ENCODE data around the gene TSC22D2. TPM values are rescaled to one million over a fixed set of nuclear protein-coding genes. Genes with fewer than 3 reads are reported as not detected.

TSC22D2 gene
- total RNA-seq, 1 donor from 2014 or later, result 29.2 TPM

- no peak for DNase-seq
- Histone ChIP-seq H3K36me3 (no peaks in the 10 kb centered on the region), H3K9me3 (no peaks in the 10 kb centered on the region), H3K27ac (no peak overlapping the region), H3K4me1 (peaks cover 27% of the 10 kb centered on the region), H3K4me3 (peak overlapping the region; percentile 88), H3K27me3 (no peaks in the 10 kb centered on the region)
- intact Hi-C loops (cut with DNase I), result loop anchor here (10.0 kb wide), 1 partner anchor 83 kb away; no protein-coding TSS in a partner anchor
- TF ChIP-seq CTCF (IDR thresholded peaks at IDR 0.05), result no peak
- no peak for ATAC-seq
These were observed 3.4 kb downstream of the TSC22D2 start for GRCh38 chr3:150411546-150411945.

- H3K36me3 ChIP-seq, result no peaks in the 10 kb centered on the region
- no peak for ATAC-seq
- TF ChIP-seq CTCF (IDR thresholded peaks at IDR 0.05), result no peak
- H3K27ac ChIP-seq, result no peak overlapping the region
- intact Hi-C loops (cut with DNase I), result loop anchor here (10.0 kb wide), 1 partner anchor 83 kb away; no protein-coding TSS in a partner anchor
- no peak for DNase-seq
- no peaks in the 10 kb centered on the region for H3K27me3 ChIP-seq
- H3K4me1 ChIP-seq, result peaks cover 26% of the 10 kb centered on the region
- H3K9me3 ChIP-seq, result no peaks in the 10 kb centered on the region
- H3K4me3 ChIP-seq, result peak overlapping the region; percentile 88
These were observed 3.9 kb downstream of the TSC22D2 start for GRCh38 chr3:150411976-150412375.

GRCh38 chr3:150412561-150413231, 4.6 kb downstream of the TSC22D2 start:
- H3K4me3 ChIP-seq, result peak overlapping the region; percentile 88
- H3K27ac ChIP-seq, result no peak overlapping the region
- intact Hi-C loops (cut with DNase I), result loop anchor here (10.0 kb wide), 1 partner anchor 82 kb away; no protein-coding TSS in a partner anchor
- peaks cover 31% of the 10 kb centered on the region for H3K4me1 ChIP-seq
- H3K27me3 ChIP-seq, result no peaks in the 10 kb centered on the region
- no peak for TF ChIP-seq CTCF (IDR thresholded peaks at IDR 0.05)
- no peaks in the 10 kb centered on the region for H3K36me3 ChIP-seq
- DNase-seq, result no peak
- no peak for ATAC-seq
- H3K9me3 ChIP-seq, result no peaks in the 10 kb centered on the region

GRCh38 chr3:150414258-150414657, 6.2 kb downstream of the TSC22D2 start:
- Histone ChIP-seq H3K4me3 (peak overlapping the region; percentile 88), H3K36me3 (no peaks in the 10 kb centered on the region), H3K9me3 (no peaks in the 10 kb centered on the region), H3K27me3 (no peaks in the 10 kb centered on the region), H3K27ac (no peak overlapping the region), H3K4me1 (peaks cover 36% of the 10 kb centered on the region)
- DNase-seq, result no peak
- TF ChIP-seq CTCF (IDR thresholded peaks at IDR 0.05), result no peak
- intact Hi-C loops (cut with DNase I), result loop anchor here (10.0 kb wide), 1 partner anchor 81 kb away; no protein-coding TSS in a partner anchor
- no peak for ATAC-seq

GRCh38 chr3:150414959-150415358, 6.9 kb downstream of the TSC22D2 start:
- Histone ChIP-seq H3K27ac (no peak overlapping the region), H3K27me3 (no peaks in the 10 kb centered on the region), H3K36me3 (no peaks in the 10 kb centered on the region), H3K9me3 (no peaks in the 10 kb centered on the region), H3K4me1 (peaks cover 36% of the 10 kb centered on the region), H3K4me3 (no peak overlapping the region)
- DNase-seq, result no peak
- no peak for ATAC-seq
- no peak for TF ChIP-seq CTCF (IDR thresholded peaks at IDR 0.05)
- intact Hi-C loops (cut with DNase I), result loop anchor here (10.0 kb wide), 1 partner anchor 80 kb away; no protein-coding TSS in a partner anchor
